Activated B cell treated with CpG ODN at 0.5 μM for 24 hours (primary cell): ENCODE results near the gene TTLL8. TPM values are rescaled to one million over a fixed set of nuclear protein-coding genes. Genes with fewer than 3 reads are reported as not detected.
"Not testable (repeated sequence)": the region's sequence is repeated elsewhere in the genome, so short reads cannot be mapped to it uniquely, and the experiment has no call there.

Source experiments
- ATAC-seq: fragments of 200-7000 bp; cut with Tn5 transposase; one replicate; pipeline ENCODE4 v1.10.0; 2021; ENCODE audit warnings: low read depth, mild to moderate bottlenecking, moderate library complexity
- CTCF ChIA-PET: fragments of 350-600 bp; sonication (Branson Sonifier 250); formaldehyde crosslinking; loops from one replicate; lab custom pipeline; 2021; ENCODE audit warnings: antibody characterized with exemption; lab: Charles Lee
- POLR2A ChIA-PET: fragments of 350-600 bp; sonication (Branson Sonifier 250); formaldehyde crosslinking; loops from one replicate; lab custom pipeline; 2021; ENCODE audit warnings: antibody characterized with exemption; lab: Charles Lee
- DNase-seq: peaks from one replicate; pipeline ENCODE4 v3.0.0; 2022
- H3K27ac Mint-ChIP-seq: one replicate; pipeline ENCODE4 v1.8.0; 2020; ENCODE audit warnings: mixed read lengths
- H3K27me3 Mint-ChIP-seq: one replicate; pipeline ENCODE4 v1.8.0; 2021; ENCODE audit warnings: mixed read lengths
- H3K36me3 Mint-ChIP-seq: one replicate; pipeline ENCODE4 v1.8.0; 2021; ENCODE audit warnings: low read depth, mixed read lengths
- H3K4me1 Mint-ChIP-seq: one replicate; pipeline ENCODE4 v1.8.0; 2021; ENCODE audit warnings: mixed read lengths
- H3K4me3 Mint-ChIP-seq: one replicate; pipeline ENCODE4 v1.8.0; 2020; ENCODE audit warnings: mild to moderate bottlenecking, mixed read lengths
- H3K9me3 Mint-ChIP-seq: one replicate; pipeline ENCODE4 v1.8.0; 2020; ENCODE audit warnings: mixed read lengths
- intact Hi-C: fragments of 100-400 bp; cut with micrococcal nuclease; formaldehyde crosslinking; loops from one replicate; pipeline ENCODE4 v1.15.1; 2024
- total RNA-seq: library from RNA; stranded (reverse); gene quantifications from 2 replicates; pipeline ENCODE4 v1.2.3, GENCODE V29; 2022
- TF ChIP-seq, protein P1 (sequence below): fragments of 200-600 bp; IDR thresholded peaks from one replicate; pipeline ENCODE4 v1.8.0; 2022; ENCODE audit warnings: antibody characterized with exemption, mild to moderate bottlenecking

TTLL8 gene
- total RNA-seq, 1 donor from 2014 or later = not detected

DNA sequence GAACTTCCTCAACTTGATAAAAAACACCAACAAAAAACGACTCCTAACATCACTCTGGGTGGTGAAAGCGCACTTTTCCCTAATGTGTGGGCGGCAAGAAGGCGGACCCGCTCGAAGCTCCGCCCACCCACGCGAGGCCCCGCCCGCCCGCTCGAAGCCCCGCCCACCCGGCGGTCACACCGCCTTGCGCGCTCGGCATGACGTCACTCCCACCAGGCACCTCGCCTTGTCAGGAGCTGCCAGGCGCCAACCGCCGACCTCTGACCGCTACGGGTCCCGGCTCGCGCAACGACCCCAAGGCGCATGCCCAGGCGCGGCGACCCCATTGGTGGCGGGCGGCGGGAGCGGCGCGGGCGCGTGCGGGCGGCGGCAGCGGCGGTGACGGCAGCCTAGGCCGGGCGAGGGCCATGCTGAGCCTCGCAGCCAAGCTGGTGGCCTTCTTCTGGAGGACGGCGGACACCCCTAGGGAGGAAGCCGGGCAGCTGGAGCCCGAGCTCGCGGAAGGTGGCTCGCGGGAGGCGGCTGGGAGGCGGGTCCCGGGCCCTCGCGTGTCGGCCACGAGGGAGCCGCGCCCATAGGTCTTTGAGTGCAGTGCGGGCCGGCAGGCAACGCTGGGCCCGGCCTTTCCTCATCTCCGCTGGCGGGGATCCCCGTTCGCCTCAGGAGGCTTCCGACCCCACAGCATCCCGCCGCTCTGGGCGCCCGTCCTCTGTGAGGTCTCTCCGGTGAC is 31.7 kb upstream of the TTLL8 start, which contains the start of gene MOV10L1:
TSS of gene MOV10L1 (plus strand) at position 325 of the 730 bp plus-strand sequence. CDS start at position 408, 83 bp downstream.
- CTCF ChIA-PET = no interaction called here
- no peak for ATAC-seq
- Mint-ChIP-seq H3K4me1 (peaks cover 3% of the 10 kb centered on the region), H3K4me3 (no peak within 1 kb of the TSS), H3K27me3 (peaks cover 21% of the 10 kb centered on the region), H3K36me3 (peaks cover 4% of the 10 kb centered on the region), H3K9me3 (peaks cover 11% of the 10 kb centered on the region), H3K27ac (no peak within 1 kb of the TSS)
- intact Hi-C loops = no loop called here
- POLR2A ChIA-PET = no interaction called here
- no peak for DNase-seq
- TF ChIP-seq, protein P1, sequence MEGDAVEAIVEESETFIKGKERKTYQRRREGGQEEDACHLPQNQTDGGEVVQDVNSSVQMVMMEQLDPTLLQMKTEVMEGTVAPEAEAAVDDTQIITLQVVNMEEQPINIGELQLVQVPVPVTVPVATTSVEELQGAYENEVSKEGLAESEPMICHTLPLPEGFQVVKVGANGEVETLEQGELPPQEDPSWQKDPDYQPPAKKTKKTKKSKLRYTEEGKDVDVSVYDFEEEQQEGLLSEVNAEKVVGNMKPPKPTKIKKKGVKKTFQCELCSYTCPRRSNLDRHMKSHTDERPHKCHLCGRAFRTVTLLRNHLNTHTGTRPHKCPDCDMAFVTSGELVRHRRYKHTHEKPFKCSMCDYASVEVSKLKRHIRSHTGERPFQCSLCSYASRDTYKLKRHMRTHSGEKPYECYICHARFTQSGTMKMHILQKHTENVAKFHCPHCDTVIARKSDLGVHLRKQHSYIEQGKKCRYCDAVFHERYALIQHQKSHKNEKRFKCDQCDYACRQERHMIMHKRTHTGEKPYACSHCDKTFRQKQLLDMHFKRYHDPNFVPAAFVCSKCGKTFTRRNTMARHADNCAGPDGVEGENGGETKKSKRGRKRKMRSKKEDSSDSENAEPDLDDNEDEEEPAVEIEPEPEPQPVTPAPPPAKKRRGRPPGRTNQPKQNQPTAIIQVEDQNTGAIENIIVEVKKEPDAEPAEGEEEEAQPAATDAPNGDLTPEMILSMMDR = no peak

GRCh38 chr22:50089231-50089630 is 31.1 kb upstream of the TTLL8 start:
- CTCF ChIA-PET = no interaction called here
- ATAC-seq = no peak
- Mint-ChIP-seq H3K9me3 (peaks cover 11% of the 10 kb centered on the region), H3K36me3 (peaks cover 4% of the 10 kb centered on the region), H3K27me3 (peaks cover 25% of the 10 kb centered on the region), H3K27ac (no peak overlapping the region), H3K4me3 (no peak overlapping the region), H3K4me1 (peaks cover 5% of the 10 kb centered on the region)
- TF ChIP-seq, protein P1 = no peak
- no peak for DNase-seq
- intact Hi-C loops = no loop called here
- POLR2A ChIA-PET = no interaction called here

DNA sequence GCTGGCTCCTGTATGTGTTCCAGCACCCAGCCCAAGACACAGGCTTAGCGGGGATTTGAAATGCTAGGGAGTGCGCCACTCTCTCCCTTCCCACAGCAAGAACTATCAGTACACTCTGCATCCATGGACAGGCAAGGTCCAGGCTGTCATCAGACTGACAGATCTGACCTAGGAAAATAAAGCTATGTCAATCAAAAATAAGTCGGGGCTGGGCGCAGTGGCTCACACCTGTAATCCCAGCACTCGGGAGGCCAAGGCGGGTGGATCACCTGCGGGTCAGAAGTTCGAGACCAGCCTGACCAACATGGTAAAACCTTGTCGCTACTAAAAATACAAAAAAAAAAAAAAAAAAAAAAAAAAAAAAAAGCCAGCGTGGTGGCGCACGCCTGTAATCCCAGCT is 30.0 kb upstream of the TTLL8 start:
- CTCF ChIA-PET = no interaction called here
- peaks cover 5% of the 10 kb centered on the region for H3K4me1 Mint-ChIP-seq

DNA sequence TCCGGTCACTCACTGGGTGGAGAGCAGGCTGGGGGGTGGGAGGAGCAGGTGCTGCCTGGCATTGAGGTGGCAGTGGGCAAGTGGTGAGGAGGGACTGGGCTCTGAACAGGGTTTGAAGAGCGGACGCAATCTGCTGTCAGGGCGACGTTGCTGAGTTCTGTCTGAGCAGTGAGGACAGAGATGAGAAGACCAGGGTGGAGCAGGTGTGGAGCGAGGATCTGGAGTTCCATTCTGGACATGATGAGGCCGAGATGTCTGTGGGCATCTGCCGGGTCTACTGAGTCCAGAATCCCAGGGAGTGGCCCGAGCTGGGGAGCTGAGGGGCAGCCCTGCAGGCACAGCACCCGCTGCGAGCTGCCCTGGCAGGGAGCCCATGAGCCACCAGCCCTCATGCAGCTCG is 29.5 kb upstream of the TTLL8 start:
- Mint-ChIP-seq H3K9me3 (peaks cover 11% of the 10 kb centered on the region), H3K27ac (no peak overlapping the region), H3K4me3 (no peak overlapping the region), H3K27me3 (peaks cover 29% of the 10 kb centered on the region), H3K4me1 (peaks cover 5% of the 10 kb centered on the region), H3K36me3 (peaks cover 4% of the 10 kb centered on the region)
- ATAC-seq (no peak), DNase-seq (no peak)
- TF ChIP-seq, protein P1 = no peak
- intact Hi-C loops = no loop called here
- CTCF ChIA-PET = no interaction called here
- POLR2A ChIA-PET = no interaction called here

More for the DNA sequence above, 30.0 kb upstream of the TTLL8 start:
- POLR2A ChIA-PET = no interaction called here
- Mint-ChIP-seq H3K27me3 (peaks cover 25% of the 10 kb centered on the region), H3K4me3 (no peak overlapping the region), H3K36me3 (peaks cover 4% of the 10 kb centered on the region), H3K9me3 (peaks cover 11% of the 10 kb centered on the region), H3K27ac (no peak overlapping the region)
- ATAC-seq = no peak
- no peak for DNase-seq
- TF ChIP-seq, protein P1 = no peak
- intact Hi-C loops = no loop called here

DNA sequence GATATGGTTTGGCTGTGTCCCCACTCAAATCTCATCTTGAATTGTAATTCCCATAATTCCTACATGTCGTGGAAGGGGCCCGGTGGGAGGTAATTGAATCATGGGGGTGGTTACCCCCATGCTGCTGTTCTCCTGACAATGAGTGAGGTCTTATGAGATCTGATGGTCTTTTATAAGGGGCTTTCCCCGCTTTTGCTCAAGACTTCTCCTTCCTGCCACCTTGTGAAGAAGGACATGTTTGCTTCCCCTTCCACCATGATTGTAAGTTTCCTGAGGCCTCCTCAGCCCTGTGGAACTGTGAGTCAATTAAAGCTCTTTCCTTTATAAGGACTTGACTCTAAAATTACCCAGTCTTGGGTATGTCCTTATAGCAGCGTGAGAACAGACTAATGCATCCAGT is 28.9 kb upstream of the TTLL8 start:
- CTCF ChIA-PET, POLR2A ChIA-PET, H3K27ac Mint-ChIP-seq, H3K4me3 Mint-ChIP-seq, H3K4me1 Mint-ChIP-seq, H3K36me3 Mint-ChIP-seq, ATAC-seq, DNase-seq, intact Hi-C loops: not testable (repeated sequence)
- H3K27me3 Mint-ChIP-seq = peaks cover 29% of the 10 kb centered on the region
- H3K9me3 Mint-ChIP-seq = peaks cover 11% of the 10 kb centered on the region
